ENCODE results near the gene ARHGAP6.
"Not testable (repeated sequence)": the region's sequence is repeated elsewhere in the genome, so short reads cannot be mapped to it uniquely, and the experiment has no call there.

ARHGAP6 gene

DNA sequence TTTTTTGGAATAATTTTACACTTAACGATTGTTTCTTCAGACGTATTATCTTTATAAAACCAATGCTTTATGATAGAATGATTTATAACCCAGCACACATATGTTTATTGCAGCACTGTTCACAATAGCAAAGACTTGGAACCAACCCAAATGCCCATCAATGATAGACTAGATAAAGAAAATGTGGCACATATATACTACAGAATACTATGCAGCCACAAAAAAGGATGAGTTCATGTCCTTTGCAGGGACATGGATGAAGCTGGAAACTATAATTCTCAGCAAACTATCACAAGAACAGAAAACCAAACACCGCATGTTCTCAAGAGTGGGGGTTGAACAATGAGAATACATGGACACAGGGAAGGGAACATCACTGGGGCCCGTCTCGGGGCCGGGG, 542.6 kb downstream of the ARHGAP6 start:
- H3K27me3 Mint-ChIP-seq; H3K27ac Mint-ChIP-seq; H3K4me1 Mint-ChIP-seq (ENCODE audit: low read depth in 2 of 2); ATAC-seq (replicated peaks); H3K4me3 Mint-ChIP-seq; DNase-seq; H3K9me3 Mint-ChIP-seq: not testable (repeated sequence)
- peaks cover 33% of the 10 kb centered on the region for H3K36me3 Mint-ChIP-seq (ENCODE audit: insufficient read depth)

- Mint-ChIP-seq H3K27ac (no peak overlapping the region), H3K36me3 (ENCODE audit: insufficient read depth) (peaks cover 66% of the 10 kb centered on the region)
- ATAC-seq (replicated peaks), result no peak
These were observed 546.3 kb downstream of the ARHGAP6 start for GRCh38 chrX:11119313-11119943.

GRCh38 chrX:11117745-11118144, 548.0 kb downstream of the ARHGAP6 start:
- ATAC-seq (replicated peaks), result no peak
- no peaks in the 10 kb centered on the region for H3K27me3 Mint-ChIP-seq
- no peaks in the 10 kb centered on the region for H3K9me3 Mint-ChIP-seq
- no peak overlapping the region for H3K27ac Mint-ChIP-seq
- no peak overlapping the region for H3K4me3 Mint-ChIP-seq
- peaks cover 67% of the 10 kb centered on the region for H3K36me3 Mint-ChIP-seq (ENCODE audit: insufficient read depth)
- H3K4me1 Mint-ChIP-seq (ENCODE audit: low read depth in 2 of 2), result peaks cover 4 to 5% of the 10 kb centered on the region in 2 donors
- no peak for DNase-seq

More at GRCh38 chrX:11119313-11119943, 546.3 kb downstream of the ARHGAP6 start:
- DNase-seq, result no peak
- no peak overlapping the region for H3K4me3 Mint-ChIP-seq
- H3K27me3 Mint-ChIP-seq, result no peaks in the 10 kb centered on the region
- H3K4me1 Mint-ChIP-seq (ENCODE audit: low read depth in 2 of 2), result no peaks in the 10 kb centered on the region
- H3K9me3 Mint-ChIP-seq, result no peaks in the 10 kb centered on the region

DNA sequence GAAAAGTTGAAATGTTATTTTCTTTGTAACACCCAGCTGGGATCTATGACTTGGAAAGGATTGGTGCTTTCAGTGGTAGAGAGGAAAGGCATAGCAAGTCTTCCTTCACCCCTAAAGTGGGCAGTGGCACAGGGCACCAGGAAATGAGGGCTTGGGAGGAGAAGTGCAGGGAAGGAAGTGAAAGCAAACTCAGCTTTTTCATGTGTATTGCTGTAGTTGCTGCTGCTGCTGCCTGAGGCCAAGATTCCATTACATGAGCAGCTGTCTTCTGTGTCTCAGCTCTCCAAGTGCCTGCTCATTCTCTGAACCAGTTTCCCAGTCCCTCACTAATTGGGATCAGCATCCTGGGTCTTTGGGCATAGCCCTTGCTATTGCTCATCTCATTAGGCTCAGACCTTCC, 552.0 kb downstream of the ARHGAP6 start:
- Mint-ChIP-seq H3K27me3 (no peaks in the 10 kb centered on the region), H3K4me1 (ENCODE audit: low read depth in 2 of 2) (peaks cover 12 to 18% of the 10 kb centered on the region in 2 donors), H3K4me3 (no peak overlapping the region), H3K27ac (peak overlapping the region in 1 of 2 donors; percentile 12), H3K9me3 (no peaks in the 10 kb centered on the region), H3K36me3 (ENCODE audit: insufficient read depth) (peaks cover 51% of the 10 kb centered on the region)
- DNase-seq (no peak), ATAC-seq (replicated peaks) (no peak)

DNA sequence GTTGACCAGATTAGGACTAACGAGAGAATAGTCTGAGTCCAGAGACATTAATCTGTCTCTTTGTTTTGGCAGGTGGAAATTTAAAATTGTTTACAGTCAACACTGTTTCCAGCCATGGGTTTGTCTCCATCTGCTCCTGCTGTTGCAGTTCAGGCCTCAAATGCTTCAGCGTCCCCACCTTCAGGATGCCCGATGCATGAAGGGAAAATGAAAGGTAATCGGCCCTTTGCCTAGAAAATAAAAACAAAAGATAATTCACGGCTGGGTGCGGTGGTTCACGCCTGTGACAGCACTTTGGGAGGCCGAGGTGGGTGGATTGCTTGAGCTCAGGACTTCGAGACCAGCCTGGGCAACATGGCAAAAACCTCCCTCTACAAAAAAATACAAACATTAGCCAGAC, 553.8 kb downstream of the ARHGAP6 start:
- peak overlapping the region in 1 of 2 donors; percentile 96 for H3K4me3 Mint-ChIP-seq
- H3K27me3 Mint-ChIP-seq, result no peaks in the 10 kb centered on the region
- peaks cover 12 to 18% of the 10 kb centered on the region in 2 donors for H3K4me1 Mint-ChIP-seq (ENCODE audit: low read depth in 2 of 2)
- H3K9me3 Mint-ChIP-seq, result no peaks in the 10 kb centered on the region
- H3K36me3 Mint-ChIP-seq (ENCODE audit: insufficient read depth), result peaks cover 34% of the 10 kb centered on the region
- H3K27ac Mint-ChIP-seq, result peak overlapping the region; percentile 95 to 98
- DNase-seq (no peak), ATAC-seq (replicated peaks) (no peak)

DNA sequence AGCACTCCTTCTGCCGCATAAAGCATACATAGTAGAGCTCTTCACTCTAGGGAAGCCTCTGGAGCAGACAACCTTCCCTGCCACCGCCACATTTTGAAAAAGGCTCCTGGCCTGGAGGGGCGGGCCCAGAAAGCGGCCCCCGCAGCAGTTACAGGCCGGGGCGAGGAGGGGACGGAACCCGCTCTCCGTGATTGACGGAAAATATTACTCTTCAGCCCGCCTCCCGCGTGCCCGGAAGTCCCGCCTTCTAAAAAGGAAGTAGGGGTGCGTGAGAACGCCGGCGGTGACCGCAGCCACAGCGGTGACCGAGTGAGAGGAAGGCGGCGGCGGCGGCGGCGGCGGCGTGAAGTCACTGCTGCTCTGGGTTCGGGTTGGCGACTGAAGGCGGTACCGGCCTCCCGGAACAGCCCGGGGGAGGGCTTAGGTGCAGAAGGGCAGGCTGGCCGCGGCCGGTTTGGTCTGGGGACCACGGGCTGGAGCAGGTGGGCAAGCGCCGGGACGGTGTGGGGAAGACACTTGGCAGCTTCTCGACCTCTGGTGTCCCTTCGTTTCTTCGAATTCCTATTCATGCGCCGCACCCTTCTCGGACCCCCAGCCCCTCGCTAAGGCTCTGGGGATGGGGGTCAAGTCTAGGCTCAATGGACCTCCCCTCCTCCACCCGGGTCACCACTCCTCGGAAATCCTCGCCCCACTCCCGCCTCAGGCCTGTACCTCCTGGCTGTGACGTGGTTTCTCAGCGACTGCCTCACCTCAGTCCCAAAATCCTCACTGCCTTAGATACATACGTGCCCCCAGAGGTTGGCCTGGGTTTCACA, 554.5 kb downstream of the ARHGAP6 start, which contains the start of gene HCCS:
Gene HCCS, plus strand, starts transcription at position 296 of the 815 bp plus-strand sequence. CDS start 729 bp downstream, outside the sequence.
- H3K36me3 Mint-ChIP-seq (ENCODE audit: insufficient read depth), result peaks cover 27% of the 10 kb centered on the region
- no peaks in the 10 kb centered on the region for H3K9me3 Mint-ChIP-seq
- H3K4me3 Mint-ChIP-seq, result peak within 1 kb of the TSS in 1 of 2 donors; percentile 96
- no peaks in the 10 kb centered on the region for H3K27me3 Mint-ChIP-seq
- ATAC-seq (replicated peaks) (peak; percentile 88), DNase-seq (peak; percentile 78 to 80 (median 80))
- H3K4me1 Mint-ChIP-seq (ENCODE audit: low read depth in 2 of 2), result peaks cover 12 to 18% of the 10 kb centered on the region in 2 donors
- peak within 1 kb of the TSS; percentile 95 to 98 for H3K27ac Mint-ChIP-seq

DNA sequence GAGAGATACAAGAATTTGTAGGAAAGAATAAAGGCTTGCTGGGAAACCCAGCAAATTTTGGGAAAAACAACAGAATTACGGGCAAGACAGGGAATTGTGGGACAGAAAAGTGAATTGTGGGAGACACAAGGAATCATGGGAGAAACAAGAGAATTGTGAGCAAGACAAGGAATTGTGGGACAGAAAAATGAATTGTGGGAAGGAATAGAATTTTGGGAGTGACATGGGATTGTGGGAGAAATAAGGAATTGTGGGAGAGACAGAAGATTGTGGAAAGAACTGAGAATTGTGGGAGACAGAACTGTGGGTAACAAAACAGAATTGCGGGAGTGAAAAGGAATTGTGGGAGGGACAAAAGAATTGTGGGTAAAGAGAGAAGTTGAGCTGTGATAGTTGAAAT, 555.8 kb downstream of the ARHGAP6 start:
- ATAC-seq (replicated peaks), result no peak
- H3K36me3 Mint-ChIP-seq (ENCODE audit: insufficient read depth), result peaks cover 16% of the 10 kb centered on the region
- H3K9me3 Mint-ChIP-seq, result no peaks in the 10 kb centered on the region
- no peak overlapping the region for H3K27ac Mint-ChIP-seq
- H3K27me3 Mint-ChIP-seq, result no peaks in the 10 kb centered on the region
- peaks cover 12 to 18% of the 10 kb centered on the region in 2 donors for H3K4me1 Mint-ChIP-seq (ENCODE audit: low read depth in 2 of 2)
- DNase-seq, result no peak
- no peak overlapping the region for H3K4me3 Mint-ChIP-seq

- Mint-ChIP-seq H3K4me1 (ENCODE audit: low read depth in 2 of 2) (peaks cover 9 to 15% of the 10 kb centered on the region in 2 donors), H3K27me3 (no peaks in the 10 kb centered on the region)
These were observed 557.3 kb downstream of the ARHGAP6 start for GRCh38 chrX:11108253-11108941.

DNA sequence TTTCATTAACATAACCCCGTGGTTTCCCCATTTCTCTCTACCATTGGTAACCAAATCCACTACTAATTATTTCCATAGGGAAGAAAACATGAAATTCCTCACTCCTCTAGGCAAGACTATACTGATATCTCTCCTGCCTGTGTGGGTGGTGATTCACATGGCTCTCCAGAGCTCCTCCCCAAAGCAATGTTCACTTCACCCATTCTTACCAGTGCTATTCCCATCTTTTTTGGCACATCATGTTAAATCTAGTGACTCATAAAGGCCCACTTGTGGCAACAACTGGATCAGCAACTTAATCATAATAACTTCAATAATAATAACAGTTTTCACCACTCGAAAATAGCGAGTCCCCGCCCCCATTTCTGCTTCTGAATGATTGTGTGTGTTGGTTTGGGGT, 560.6 kb downstream of the ARHGAP6 start:
- no peak overlapping the region for H3K4me3 Mint-ChIP-seq
- no peaks in the 10 kb centered on the region for H3K36me3 Mint-ChIP-seq (ENCODE audit: insufficient read depth)
- H3K27ac Mint-ChIP-seq, result no peak overlapping the region
- DNase-seq (no peak), ATAC-seq (replicated peaks) (no peak)
- H3K27me3 Mint-ChIP-seq, result no peaks in the 10 kb centered on the region
- H3K4me1 Mint-ChIP-seq (ENCODE audit: low read depth in 2 of 2), result no peaks in the 10 kb centered on the region
- H3K9me3 Mint-ChIP-seq, result no peaks in the 10 kb centered on the region

More at GRCh38 chrX:11108253-11108941, 557.3 kb downstream of the ARHGAP6 start:
- Mint-ChIP-seq H3K4me3 (no peak overlapping the region), H3K36me3 (ENCODE audit: insufficient read depth) (peaks cover 9% of the 10 kb centered on the region), H3K9me3 (no peaks in the 10 kb centered on the region), H3K27ac (no peak overlapping the region)
- DNase-seq, result no peak
- no peak for ATAC-seq (replicated peaks)

- ATAC-seq (replicated peaks) (no peak), DNase-seq (no peak)
- Mint-ChIP-seq H3K4me3 (no peak overlapping the region), H3K36me3 (ENCODE audit: insufficient read depth) (no peaks in the 10 kb centered on the region), H3K27ac (no peak overlapping the region), H3K4me1 (ENCODE audit: low read depth in 2 of 2) (no peaks in the 10 kb centered on the region), H3K9me3 (no peaks in the 10 kb centered on the region), H3K27me3 (no peaks in the 10 kb centered on the region)
These were observed 562.0 kb downstream of the ARHGAP6 start for GRCh38 chrX:11103751-11104150.

- H3K27me3 Mint-ChIP-seq, result no peaks in the 10 kb centered on the region
- no peak overlapping the region for H3K4me3 Mint-ChIP-seq
- H3K9me3 Mint-ChIP-seq, result no peaks in the 10 kb centered on the region
- ATAC-seq (replicated peaks) (no peak), DNase-seq (no peak)
- H3K27ac Mint-ChIP-seq, result no peak overlapping the region
- H3K36me3 Mint-ChIP-seq (ENCODE audit: insufficient read depth), result no peaks in the 10 kb centered on the region
- no peaks in the 10 kb centered on the region for H3K4me1 Mint-ChIP-seq (ENCODE audit: low read depth in 2 of 2)
These were observed 562.7 kb downstream of the ARHGAP6 start for GRCh38 chrX:11103006-11103405.

DNA sequence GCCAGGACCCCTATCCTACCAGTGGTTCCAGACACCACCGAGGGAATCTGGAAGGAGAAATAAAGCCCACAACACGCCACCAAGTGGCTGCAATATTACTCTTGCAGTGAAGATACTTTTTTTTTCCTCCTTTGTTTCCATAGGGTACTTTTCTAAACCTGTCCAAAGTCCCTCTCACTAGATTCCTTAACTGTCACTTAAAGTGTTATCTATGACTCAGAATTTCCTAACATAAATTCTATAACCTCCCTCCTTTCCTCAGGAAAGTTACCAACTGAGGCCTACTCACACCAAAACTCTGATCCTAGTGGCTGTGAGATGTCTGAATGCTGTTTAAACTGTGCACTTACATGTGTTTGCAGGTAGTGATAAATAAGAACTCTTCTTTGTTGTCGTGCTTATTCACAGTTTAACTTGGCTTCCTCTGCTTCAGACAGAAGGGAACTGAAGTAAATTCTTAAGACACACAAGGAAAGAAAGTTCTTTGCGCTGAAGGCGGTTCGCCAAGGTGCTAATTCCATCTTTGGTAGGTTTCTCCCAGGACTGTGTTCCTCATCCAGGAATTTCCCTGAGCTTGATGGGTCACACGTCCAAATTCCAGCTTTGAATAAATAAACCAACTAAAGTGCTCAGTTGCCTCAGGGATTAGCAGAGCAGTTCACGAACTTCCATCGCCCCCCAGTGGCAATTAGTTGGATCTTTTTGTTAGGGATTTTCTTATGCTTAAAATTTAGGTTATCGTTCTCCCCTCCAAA, 565.3 kb downstream of the ARHGAP6 start:
- no peaks in the 10 kb centered on the region for H3K9me3 Mint-ChIP-seq
- DNase-seq, result no peak
- ATAC-seq (replicated peaks), result no peak
- H3K27me3 Mint-ChIP-seq, result no peaks in the 10 kb centered on the region
- H3K36me3 Mint-ChIP-seq (ENCODE audit: insufficient read depth), result no peaks in the 10 kb centered on the region
- no peak overlapping the region for H3K4me3 Mint-ChIP-seq
- H3K4me1 Mint-ChIP-seq (ENCODE audit: low read depth in 2 of 2), result no peaks in the 10 kb centered on the region
- H3K27ac Mint-ChIP-seq, result no peak overlapping the region

- Mint-ChIP-seq H3K36me3 (ENCODE audit: insufficient read depth) (no peaks in the 10 kb centered on the region), H3K4me1 (ENCODE audit: low read depth in 2 of 2) (no peaks in the 10 kb centered on the region), H3K27ac (no peak overlapping the region), H3K27me3 (no peaks in the 10 kb centered on the region), H3K9me3 (no peaks in the 10 kb centered on the region), H3K4me3 (no peak overlapping the region)
- ATAC-seq (replicated peaks) (no peak), DNase-seq (no peak)
These were observed 566.3 kb downstream of the ARHGAP6 start for GRCh38 chrX:11099465-11099864.

Data from effector memory CD8-positive, alpha-beta T cell (primary cell).